ENCODE data around the gene UQCRQ.

Gene UQCRQ

DNA sequence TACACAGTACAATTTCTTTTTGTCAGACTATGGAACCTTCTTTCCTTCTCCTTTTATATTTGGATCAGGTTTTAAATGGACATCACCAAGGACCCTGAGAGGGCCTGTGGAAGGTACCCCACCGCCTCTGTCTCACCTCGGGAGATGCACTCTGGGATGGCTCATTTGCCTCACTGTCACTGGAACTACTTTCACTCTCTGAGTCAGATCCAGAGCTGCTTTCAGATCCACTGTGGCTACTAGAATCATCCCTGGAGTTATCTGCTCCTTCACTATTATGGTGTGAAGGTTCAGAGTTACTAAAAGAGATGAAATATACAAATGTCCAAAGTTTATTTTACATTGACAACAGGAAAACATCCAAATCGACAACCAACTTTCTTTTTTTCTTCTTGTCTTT is 31.7 kb downstream of the UQCRQ start:
- no peak for DNase-seq (ENCODE audit: insufficient read length, low spot score)
- no peak for FAIRE-seq

DNA sequence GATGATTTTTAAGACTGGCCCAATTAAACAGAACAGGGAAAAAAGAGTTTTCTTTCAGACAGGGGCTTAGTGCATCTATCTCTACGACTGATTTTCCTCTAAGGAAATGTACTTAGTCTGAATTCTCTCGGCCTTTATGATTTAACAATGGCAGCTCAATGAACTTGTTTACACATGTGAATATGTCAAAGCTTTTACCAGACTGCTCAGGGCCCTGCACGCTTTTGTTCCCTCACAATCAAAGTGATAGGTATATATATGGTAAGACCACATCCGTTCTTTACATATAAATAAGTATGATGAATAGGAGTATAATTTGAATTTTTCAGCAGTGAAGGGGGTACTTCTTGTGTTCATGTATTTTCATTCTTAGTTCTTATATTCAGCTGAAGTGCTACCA is 34.6 kb downstream of the UQCRQ start:
- DNase-seq (ENCODE audit: insufficient read length, low spot score) (no peak), FAIRE-seq (no peak)

DNA sequence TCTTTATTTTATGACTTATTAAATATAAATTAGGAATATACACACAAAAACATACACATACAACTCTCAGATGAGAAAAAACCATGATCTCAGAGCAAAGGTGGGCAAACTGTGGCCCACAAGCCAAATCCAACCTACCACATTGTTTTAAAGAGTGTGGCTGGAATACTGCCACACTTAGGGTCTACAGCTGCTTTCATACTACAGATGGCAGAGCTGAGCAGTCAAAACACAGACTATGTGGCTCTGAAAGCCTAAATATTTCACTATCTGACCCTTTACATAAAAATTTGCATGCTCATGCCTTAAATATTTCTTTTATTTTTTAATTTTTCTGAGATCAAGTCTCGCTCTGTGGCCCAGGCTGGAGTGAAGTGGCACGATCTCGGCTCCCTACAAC is 35.3 kb downstream of the UQCRQ start:
- FAIRE-seq (no peak), DNase-seq (ENCODE audit: insufficient read length, low spot score) (no peak)

DNA sequence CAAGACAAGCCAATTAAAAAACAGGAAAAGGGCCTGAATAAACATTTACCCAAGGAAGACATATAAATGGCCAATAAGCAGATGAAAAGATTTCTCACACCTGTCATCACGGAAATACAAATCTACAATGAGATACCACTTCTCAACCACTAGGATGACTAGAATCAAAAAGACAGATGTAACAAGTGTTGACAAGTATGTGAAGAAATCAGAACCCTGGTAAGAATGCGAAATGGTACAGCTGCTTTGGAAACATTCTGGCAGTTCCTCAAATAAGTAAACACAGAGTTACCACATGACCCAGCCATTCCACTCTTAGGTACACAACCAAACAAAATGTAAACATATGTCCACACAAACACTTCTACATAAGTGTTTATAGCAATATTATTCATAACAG is 39.5 kb downstream of the UQCRQ start:
- FAIRE-seq (no peak), DNase-seq (ENCODE audit: insufficient read length, low spot score) (no peak)

- FAIRE-seq (no peak), DNase-seq (ENCODE audit: insufficient read length, low spot score) (no peak)
These were observed 40.7 kb downstream of the UQCRQ start for GRCh38 chr5:132907161-132907560.

- FAIRE-seq, result no peak
- no peak for DNase-seq (ENCODE audit: insufficient read length, low spot score)
These were observed 43.3 kb downstream of the UQCRQ start for GRCh38 chr5:132909702-132910101.

DNA sequence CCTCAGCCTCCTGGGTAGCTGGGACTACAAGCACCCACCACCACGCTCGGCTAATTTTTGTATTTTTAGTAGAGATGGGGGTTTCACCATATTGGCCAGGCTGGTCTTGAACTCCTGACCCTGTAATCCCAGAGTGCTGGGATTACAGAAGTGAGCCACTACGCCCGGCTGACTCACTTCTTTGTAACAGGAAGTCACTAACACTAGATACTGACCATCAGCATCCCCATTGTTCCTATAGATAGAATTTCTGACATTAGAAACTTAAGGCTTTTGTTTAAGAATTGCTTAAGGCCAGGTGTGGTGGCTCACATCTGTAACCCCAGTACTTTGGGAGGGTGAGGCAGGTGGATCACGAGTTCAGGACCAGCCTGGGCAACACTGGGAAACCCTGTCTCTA is 49.2 kb downstream of the UQCRQ start:
- DNase-seq (ENCODE audit: insufficient read length, low spot score) (no peak), FAIRE-seq (no peak)

GRCh38 chr5:132916086-132916485 is 49.6 kb downstream of the UQCRQ start:
- FAIRE-seq (no peak), DNase-seq (ENCODE audit: insufficient read length, low spot score) (no peak)
